K562 (cell line): Measurements from ENCODE around the gene TBC1D17. TPM values are rescaled to one million over a fixed set of nuclear protein-coding genes. Genes with fewer than 3 reads are reported as not detected.
A peak's percentile ranks its signal among the peaks of the same experiment; 100 is the strongest.

Source experiments
- CHD2 ChIP-seq: IDR thresholded peaks from 2 replicates; pipeline ENCODE4 v1.6.1; 2011; ENCODE audit warnings: low read depth, low read length
- CXXC5 ChIP-seq: fragments of 250-450 bp; sonication (Bioruptor Pico); IDR thresholded peaks from 2 replicates; pipeline ENCODE4 v1.8.0; 2022; ENCODE audit warnings: inconsistent platforms, mild to moderate bottlenecking, moderate library complexity
- HDAC2 ChIP-seq: fragments of 450-650 bp; IDR thresholded peaks from 2 replicates; pipeline ENCODE4 v1.6.1; 2016; ENCODE audit warnings: mild to moderate bottlenecking
- MAFF ChIP-seq: IDR thresholded peaks from 2 replicates; pipeline ENCODE4 v1.6.1; 2012; ENCODE audit warnings: low read length, improper control_type of control experiment
- MAZ ChIP-seq, 2 experiments: fragments of 450-650 bp in 1 of 2; sonication (generic) in 1 of 2; formaldehyde crosslinking; IDR thresholded peaks in 1 of 2; conservative IDR thresholded peaks in 1 of 2; 2 replicates each; pipeline versions ENCODE4 v1.4.0 to v1.5.0; 2020; ENCODE audit warnings: mild to moderate bottlenecking in 1 of 2, missing genetic modification reagents in 1 of 2
- NELFE ChIP-seq: IDR thresholded peaks from 2 replicates; pipeline ENCODE4 v1.6.1; 2011; ENCODE audit warnings: mild to moderate bottlenecking; ENCODE audit not compliant: insufficient read depth, insufficient read length
- SAP30 ChIP-seq: fragments of 200-600 bp; sonication (generic); IDR thresholded peaks from 2 replicates; pipeline ENCODE4 v1.6.1; 2012; ENCODE audit warnings: borderline replicate concordance, low read depth, mild to moderate bottlenecking, moderate library complexity, low read length, control low read depth, inconsistent platforms; ENCODE audit not compliant: insufficient read depth, poor library complexity, severe bottlenecking
- SIN3A ChIP-seq, 2 experiments: fragments of 150-350 bp in 1 of 2; IDR thresholded peaks; 2 replicates each; pipeline ENCODE4 v1.6.1; 2011 to 2016; ENCODE audit warnings: borderline replicate concordance in 2 of 2, low read depth in 2 of 2, low read length in 2 of 2, mild to moderate bottlenecking in 2 of 2, moderate library complexity in 2 of 2; ENCODE audit not compliant: control insufficient read depth in 1 of 2
- ZNF263 ChIP-seq: sonication (generic); formaldehyde crosslinking; IDR thresholded peaks from 2 replicates; pipeline ENCODE4 v1.8.0; 2022; ENCODE audit warnings: mild to moderate bottlenecking, missing genetic modification reagents, borderline replicate concordance
- ZNF431 ChIP-seq: sonication (generic); formaldehyde crosslinking; IDR thresholded peaks from 2 replicates; pipeline ENCODE4 v1.8.0; 2022; ENCODE audit warnings: mild to moderate bottlenecking, missing genetic modification reagents
- polyA plus RNA-seq, 8 experiments: library from polyadenylated mRNA; depleted of rRNA in 4 of 8; stranded (reverse) in 5 of 8; unstranded in 3 of 8; fragments of >200 nt; fragmentation: Nextera tagmentation in 2 of 8; fragmentation: Illumina TruSeq in 1 of 8; extraction: Ambion mirVana in 2 of 8; extraction: Trizol in 1 of 8; gene quantifications; 2 replicates each; pipeline versions ENCODE4 v1.2.1 to v1.2.3, GENCODE V29; 2011 to 2014; ENCODE audit warnings: inconsistent platforms in 1 of 8, missing spikeins in 1 of 8
- total RNA-seq, 7 experiments: library from RNA; depleted of rRNA in 6 of 7; stranded (reverse); fragments of >200 nt in 6 of 7; fragmentation: Illumina TruSeq in 2 of 7; extraction: Trizol in 2 of 7; gene quantifications; 2 replicates each; pipeline versions ENCODE4 v1.2.1 to v1.2.3, GENCODE V29; 2011 to 2021; ENCODE audit warnings: low replicate concordance in 1 of 7
- TF ChIP-seq, protein P1 (sequence below): sonication (generic); formaldehyde crosslinking; IDR thresholded peaks from 2 replicates; pipeline ENCODE4 v1.8.0; 2023; ENCODE audit warnings: mild to moderate bottlenecking, missing genetic modification reagents
- TF ChIP-seq, protein P2 (sequence below): fragments of 250-450 bp; sonication (Bioruptor Pico); IDR thresholded peaks from 2 replicates; pipeline ENCODE4 v1.4.0; 2020
- TF ChIP-seq, protein P3 (sequence below): fragments of 450-650 bp; IDR thresholded peaks from 2 replicates; pipeline ENCODE4 v1.7.1; 2018; ENCODE audit warnings: mild to moderate bottlenecking, low read depth; ENCODE audit not compliant: partially characterized antibody
- TF ChIP-seq, protein P4 (sequence below): fragments of 250-450 bp; sonication (Bioruptor Pico); IDR thresholded peaks from 2 replicates; pipeline ENCODE4 v1.5.0; 2022; ENCODE audit warnings: mild to moderate bottlenecking

The TBC1D17 gene
- total and polyA plus RNA-seq, 9 of the 15 experiments (the other 6 are each of a cell fraction or from before 2014, with no cell fraction given), result 0.42 to 16.0 (median 3.8) TPM

DNA sequence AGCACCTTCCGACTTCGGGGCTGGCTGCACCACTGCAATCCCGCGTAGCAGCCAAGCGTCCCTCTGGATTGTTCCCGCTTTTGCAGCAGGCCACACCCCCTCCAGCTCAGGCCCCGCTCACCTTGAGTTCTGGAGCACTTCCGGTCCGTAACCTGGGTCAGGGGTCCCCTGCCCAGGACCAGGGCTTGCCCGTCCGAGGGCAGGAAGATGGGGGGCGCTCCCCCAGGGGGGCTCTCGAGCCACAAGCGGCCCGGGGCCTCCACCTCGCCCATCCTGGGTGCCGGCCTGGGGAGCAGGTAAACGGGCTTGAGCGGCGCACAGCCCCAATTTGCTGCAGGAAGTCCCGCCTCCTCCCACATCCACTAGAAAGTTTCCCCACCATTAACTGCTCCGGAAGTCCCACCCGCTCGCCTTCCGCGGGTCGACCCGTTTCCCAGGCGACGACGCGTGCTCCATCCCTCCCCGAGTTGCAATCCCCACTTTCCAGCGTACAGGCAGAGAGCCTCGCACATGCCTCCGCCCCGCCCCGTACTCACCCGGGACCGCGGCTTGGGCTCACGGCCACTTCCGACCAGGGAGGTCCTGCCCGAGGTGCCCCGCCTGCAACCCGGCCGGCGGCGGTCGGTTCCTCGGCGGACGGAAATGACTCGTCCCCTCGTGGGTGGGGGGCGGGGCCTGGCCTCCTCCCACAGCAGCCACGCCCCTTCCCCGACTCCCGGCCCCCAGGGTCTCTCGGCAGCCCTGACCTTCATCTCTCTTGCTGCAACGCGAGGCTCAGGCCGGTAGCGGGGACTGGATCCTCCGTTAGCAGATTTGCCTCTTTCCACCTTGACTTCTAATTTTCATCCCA lies 10.3 kb upstream of the TBC1D17 start, which contains the start of gene PNKP (continued):
- TF ChIP-seq, protein P1, sequence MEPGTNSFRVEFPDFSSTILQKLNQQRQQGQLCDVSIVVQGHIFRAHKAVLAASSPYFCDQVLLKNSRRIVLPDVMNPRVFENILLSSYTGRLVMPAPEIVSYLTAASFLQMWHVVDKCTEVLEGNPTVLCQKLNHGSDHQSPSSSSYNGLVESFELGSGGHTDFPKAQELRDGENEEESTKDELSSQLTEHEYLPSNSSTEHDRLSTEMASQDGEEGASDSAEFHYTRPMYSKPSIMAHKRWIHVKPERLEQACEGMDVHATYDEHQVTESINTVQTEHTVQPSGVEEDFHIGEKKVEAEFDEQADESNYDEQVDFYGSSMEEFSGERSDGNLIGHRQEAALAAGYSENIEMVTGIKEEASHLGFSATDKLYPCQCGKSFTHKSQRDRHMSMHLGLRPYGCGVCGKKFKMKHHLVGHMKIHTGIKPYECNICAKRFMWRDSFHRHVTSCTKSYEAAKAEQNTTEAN (CRISPR knock-in tag), result no peak
- TF ChIP-seq SIN3A (IDR thresholded peaks at IDR 0.05; ENCODE audit: borderline replicate concordance in 2 of 2, control insufficient read depth in 1 of 2, low read depth in 2 of 2, low read length in 2 of 2) (peak in 1 of 2 experiments; percentile 49; a peak in 2 of 4 replicates), HDAC2 (peak; percentile 75; the same call in 1 of the 2 replicates), CHD2 (0 out of 2 replicates have a peak, but pooled peaks have one; percentile 18), SAP30 (peak; percentile 95), MAFF (no peak), ZNF263 (CRISPR knock-in tag) (0 out of 2 replicates have a peak, but pooled peaks have one; percentile 32), CXXC5 (CRISPR knock-in tag) (peak; percentile 70), ZNF431 (CRISPR knock-in tag) (no peak), NELFE (no peak), MAZ (CRISPR knock-in tag; conservative IDR thresholded peaks at IDR 0.05 in 1 of 2, IDR thresholded peaks at IDR 0.05 in 1 of 2) (peak; percentile 88 to 89; a peak in 3 of 4 replicates)
- TF ChIP-seq, protein P2, sequence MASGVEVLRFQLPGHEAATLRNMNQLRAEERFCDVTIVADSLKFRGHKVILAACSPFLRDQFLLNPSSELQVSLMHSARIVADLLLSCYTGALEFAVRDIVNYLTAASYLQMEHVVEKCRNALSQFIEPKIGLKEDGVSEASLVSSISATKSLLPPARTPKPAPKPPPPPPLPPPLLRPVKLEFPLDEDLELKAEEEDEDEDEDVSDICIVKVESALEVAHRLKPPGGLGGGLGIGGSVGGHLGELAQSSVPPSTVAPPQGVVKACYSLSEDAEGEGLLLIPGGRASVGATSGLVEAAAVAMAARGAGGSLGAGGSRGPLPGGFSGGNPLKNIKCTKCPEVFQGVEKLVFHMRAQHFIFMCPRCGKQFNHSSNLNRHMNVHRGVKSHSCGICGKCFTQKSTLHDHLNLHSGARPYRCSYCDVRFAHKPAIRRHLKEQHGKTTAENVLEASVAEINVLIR (CRISPR knock-in tag), result peak; percentile 80
- TF ChIP-seq, protein P3, sequence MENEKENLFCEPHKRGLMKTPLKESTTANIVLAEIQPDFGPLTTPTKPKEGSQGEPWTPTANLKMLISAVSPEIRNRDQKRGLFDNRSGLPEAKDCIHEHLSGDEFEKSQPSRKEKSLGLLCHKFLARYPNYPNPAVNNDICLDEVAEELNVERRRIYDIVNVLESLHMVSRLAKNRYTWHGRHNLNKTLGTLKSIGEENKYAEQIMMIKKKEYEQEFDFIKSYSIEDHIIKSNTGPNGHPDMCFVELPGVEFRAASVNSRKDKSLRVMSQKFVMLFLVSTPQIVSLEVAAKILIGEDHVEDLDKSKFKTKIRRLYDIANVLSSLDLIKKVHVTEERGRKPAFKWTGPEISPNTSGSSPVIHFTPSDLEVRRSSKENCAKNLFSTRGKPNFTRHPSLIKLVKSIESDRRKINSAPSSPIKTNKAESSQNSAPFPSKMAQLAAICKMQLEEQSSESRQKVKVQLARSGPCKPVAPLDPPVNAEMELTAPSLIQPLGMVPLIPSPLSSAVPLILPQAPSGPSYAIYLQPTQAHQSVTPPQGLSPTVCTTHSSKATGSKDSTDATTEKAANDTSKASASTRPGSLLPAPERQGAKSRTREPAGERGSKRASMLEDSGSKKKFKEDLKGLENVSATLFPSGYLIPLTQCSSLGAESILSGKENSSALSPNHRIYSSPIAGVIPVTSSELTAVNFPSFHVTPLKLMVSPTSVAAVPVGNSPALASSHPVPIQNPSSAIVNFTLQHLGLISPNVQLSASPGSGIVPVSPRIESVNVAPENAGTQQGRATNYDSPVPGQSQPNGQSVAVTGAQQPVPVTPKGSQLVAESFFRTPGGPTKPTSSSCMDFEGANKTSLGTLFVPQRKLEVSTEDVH, result peak; percentile 84
- TF ChIP-seq, protein P4, sequence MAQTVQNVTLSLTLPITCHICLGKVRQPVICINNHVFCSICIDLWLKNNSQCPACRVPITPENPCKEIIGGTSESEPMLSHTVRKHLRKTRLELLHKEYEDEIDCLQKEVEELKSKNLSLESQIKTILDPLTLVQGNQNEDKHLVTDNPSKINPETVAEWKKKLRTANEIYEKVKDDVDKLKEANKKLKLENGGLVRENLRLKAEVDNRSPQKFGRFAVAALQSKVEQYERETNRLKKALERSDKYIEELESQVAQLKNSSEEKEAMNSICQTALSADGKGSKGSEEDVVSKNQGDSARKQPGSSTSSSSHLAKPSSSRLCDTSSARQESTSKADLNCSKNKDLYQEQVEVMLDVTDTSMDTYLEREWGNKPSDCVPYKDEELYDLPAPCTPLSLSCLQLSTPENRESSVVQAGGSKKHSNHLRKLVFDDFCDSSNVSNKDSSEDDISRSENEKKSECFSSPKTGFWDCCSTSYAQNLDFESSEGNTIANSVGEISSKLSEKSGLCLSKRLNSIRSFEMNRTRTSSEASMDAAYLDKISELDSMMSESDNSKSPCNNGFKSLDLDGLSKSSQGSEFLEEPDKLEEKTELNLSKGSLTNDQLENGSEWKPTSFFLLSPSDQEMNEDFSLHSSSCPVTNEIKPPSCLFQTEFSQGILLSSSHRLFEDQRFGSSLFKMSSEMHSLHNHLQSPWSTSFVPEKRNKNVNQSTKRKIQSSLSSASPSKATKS (CRISPR knock-in tag), result no peak
